Lower leg skin (tissue), 3 donors: ENCODE measurements around the gene PLGRKT.
"Not testable (repeated sequence)": the region's sequence is repeated elsewhere in the genome, so short reads cannot be mapped to it uniquely, and the experiment has no call there.

ENCODE experiments used
- CTCF ChIP-seq, 3 donors: fragments of 450-650 bp; IDR thresholded peaks; one replicate each; pipeline ENCODE4 v1.5.1; 2016; ENCODE audit warnings: antibody characterized with exemption in 3 of 3, mild to moderate bottlenecking in 3 of 3, moderate library complexity in 2 of 3
- POLR2A ChIP-seq, 2 donors: fragments of 450-650 bp; IDR thresholded peaks; one replicate each; pipeline ENCODE4 v1.6.1; 2016 to 2017; ENCODE audit warnings: antibody characterized with exemption in 2 of 2, mild to moderate bottlenecking in 1 of 2, moderate library complexity in 1 of 2

- TF ChIP-seq CTCF, POLR2A (IDR thresholded peaks at IDR 0.05): not testable (repeated sequence)
Measured at GRCh38 chr9:5397547-5397946, 40.2 kb downstream of the PLGRKT start.
